Keratinocyte (primary cell): ENCODE measurements around the gene NUMB. TPM values are rescaled to one million over a fixed set of nuclear protein-coding genes. Genes with fewer than 3 reads are reported as not detected.

Source experiments
- DNase-seq: peaks from one replicate; pipeline ENCODE4 v3.0.0-alpha.2; 2011; ENCODE audit warnings: low read depth, missing footprints, low spot score
- FAIRE-seq: peaks from 2 replicates; lab custom pipeline; 2011; peaks lifted over from hg19 to GRCh38; lab: Jason Lieb, UNC
- H2AFZ ChIP-seq: 2 replicates; pipeline ENCODE4 v1.6.0; 2012; ENCODE audit warnings: low read length, control low read depth, inconsistent platforms; ENCODE audit not compliant: control insufficient read depth
- H3K27ac ChIP-seq: 2 replicates; pipeline ENCODE4 v1.5.1; 2011; ENCODE audit warnings: low read length; ENCODE audit not compliant: control insufficient read depth, insufficient read depth
- H3K27me3 ChIP-seq: 3 replicates; pipeline ENCODE4 v1.6.0; 2011; ENCODE audit warnings: low read length; ENCODE audit not compliant: control insufficient read depth, insufficient read depth; ENCODE audit errors: extremely low read depth
- H3K36me3 ChIP-seq, 2 experiments: 2 replicates in 1 of 2; 3 replicates in 1 of 2; pipeline ENCODE4 v1.5.1; 2011; ENCODE audit warnings: low read length in 2 of 2, mild to moderate bottlenecking in 1 of 2; ENCODE audit not compliant: control insufficient read depth in 2 of 2, insufficient read depth in 2 of 2; ENCODE audit errors: extremely low read depth in 1 of 2
- H3K4me1 ChIP-seq: 3 replicates; pipeline ENCODE4 v1.5.1; 2011; ENCODE audit warnings: low read length; ENCODE audit not compliant: control insufficient read depth, insufficient read depth; ENCODE audit errors: extremely low read depth
- H3K4me2 ChIP-seq: 3 replicates; pipeline ENCODE4 v1.6.0; 2011; ENCODE audit warnings: low read depth, low read length; ENCODE audit not compliant: control insufficient read depth, insufficient read depth; ENCODE audit errors: extremely low read depth
- H3K4me3 ChIP-seq, 3 experiments: fragments of 200-600 bp in 1 of 3; sonication (generic) in 1 of 3; 2 replicates in 2 of 3; 3 replicates in 1 of 3; pipeline ENCODE4 v1.5.1; 2011 to 2016; ENCODE audit warnings: low read length in 3 of 3, mild to moderate bottlenecking in 3 of 3, control low read depth in 2 of 3, inconsistent platforms in 1 of 3, low read depth in 1 of 3, mixed read lengths in 1 of 3, mixed run types in 1 of 3, moderate library complexity in 1 of 3; ENCODE audit not compliant: control insufficient read depth in 2 of 3, insufficient read depth in 2 of 3; ENCODE audit errors: extremely low read depth in 1 of 3
- H3K79me2 ChIP-seq: 2 replicates; pipeline ENCODE4 v1.6.0; 2012; ENCODE audit warnings: low read length; ENCODE audit not compliant: control insufficient read depth, insufficient read depth
- H3K9ac ChIP-seq: 3 replicates; pipeline ENCODE4 v1.6.0; 2011; ENCODE audit warnings: low read length; ENCODE audit not compliant: control insufficient read depth, insufficient read depth; ENCODE audit errors: extremely low read depth
- H3K9me1 ChIP-seq: 3 replicates; pipeline ENCODE4 v1.6.0; 2011; ENCODE audit warnings: low read length; ENCODE audit not compliant: control insufficient read depth, insufficient read depth; ENCODE audit errors: extremely low read depth
- H3K9me3 ChIP-seq: 2 replicates; pipeline ENCODE4 v1.5.1; 2012; ENCODE audit warnings: low read depth, low read length; ENCODE audit not compliant: control insufficient read depth
- H4K20me1 ChIP-seq: 3 replicates; pipeline ENCODE4 v1.6.0; 2011; ENCODE audit warnings: low read length; ENCODE audit not compliant: control insufficient read depth, insufficient read depth; ENCODE audit errors: extremely low read depth
- CTCF ChIP-seq, 3 experiments: IDR thresholded peaks in 1 of 3; conservative IDR thresholded peaks in 1 of 3; optimal IDR thresholded peaks in 1 of 3; 2 replicates in 2 of 3; 3 replicates in 1 of 3; pipeline versions ENCODE3 to v1.5.1; 2011; ENCODE audit warnings: low read length in 3 of 3, mild to moderate bottlenecking in 3 of 3, moderate library complexity in 2 of 3, control low read depth in 1 of 3, inconsistent platforms in 1 of 3; ENCODE audit not compliant: insufficient read depth in 2 of 3; ENCODE audit errors: extremely low read depth in 1 of 3
- EZH2 ChIP-seq: IDR thresholded peaks from one replicate; pipeline ENCODE4 v1.6.1; 2012; ENCODE audit warnings: inconsistent platforms, mild to moderate bottlenecking, low read length, moderate library complexity
- dilution Hi-C: fragments of 300-500 bp; cut with MboI; formaldehyde crosslinking; loops from one replicate; pipeline ENCODE4 v1.7.0; 2020; ENCODE audit warnings: low sequenced_read_pairs; ENCODE audit not compliant: extremely low pct_ligation_motif_present
- polyA plus RNA-seq, 5 experiments: library from polyadenylated mRNA; depleted of rRNA in 3 of 5; stranded (reverse) in 3 of 5; stranded (forward) in 1 of 5; unstranded in 1 of 5; fragments of >200 nt; gene quantifications; 1 replicate in 1 of 5; 2 replicates in 3 of 5; 3 replicates in 1 of 5; pipeline versions ENCODE4 v1.2.1 to v1.2.3, GENCODE V29; 2011 to 2012; ENCODE audit warnings: missing spikeins in 2 of 5, low read depth in 1 of 5, low replicate concordance in 1 of 5

NUMB gene
- polyA plus RNA-seq, 1 donor (not counting 4 experiments of a cell fraction or from before 2014, with no cell fraction given), result 110 TPM

GRCh38 chr14:73273799-73274198 lies 184.5 kb downstream of the NUMB start:
- Histone ChIP-seq H3K4me2 (no peak overlapping the region), H3K9ac (no peak overlapping the region), H3K79me2 (no peaks in the 10 kb centered on the region), H3K9me1 (no peaks in the 10 kb centered on the region), H2AFZ (no peak overlapping the region), H3K4me3 (no peak overlapping the region), H3K9me3 (no peaks in the 10 kb centered on the region), H3K27ac (no peak overlapping the region), H3K27me3 (no peaks in the 10 kb centered on the region), H4K20me1 (no peaks in the 10 kb centered on the region), H3K4me1 (no peaks in the 10 kb centered on the region), H3K36me3 (peaks cover 15 to 29% of the 10 kb centered on the region in 2 experiments)
- dilution Hi-C loops, result no loop called here
- FAIRE-seq (no peak), DNase-seq (no peak)
- TF ChIP-seq CTCF (optimal IDR thresholded peaks at IDR 0.05 in 1 of 3, IDR thresholded peaks at IDR 0.05 in 1 of 3, conservative IDR thresholded peaks at IDR 0.05 in 1 of 3; ENCODE audit: extremely low read depth in 1 of 3, insufficient read depth in 2 of 3, low read length in 3 of 3), result no peak
- no peak for TF ChIP-seq EZH2

GRCh38 chr14:73272393-73272792 lies 186.0 kb downstream of the NUMB start:
- Histone ChIP-seq H3K36me3 (peaks cover 15 to 29% of the 10 kb centered on the region in 2 experiments), H3K9me1 (no peaks in the 10 kb centered on the region), H4K20me1 (no peaks in the 10 kb centered on the region), H3K4me2 (no peak overlapping the region), H3K79me2 (no peaks in the 10 kb centered on the region), H3K4me1 (no peaks in the 10 kb centered on the region), H3K9ac (no peak overlapping the region), H3K27me3 (no peaks in the 10 kb centered on the region), H3K4me3 (no peak overlapping the region), H3K9me3 (no peaks in the 10 kb centered on the region), H2AFZ (no peak overlapping the region), H3K27ac (no peak overlapping the region)
- DNase-seq, result no peak
- no peak for TF ChIP-seq EZH2
- no peak for TF ChIP-seq CTCF (optimal IDR thresholded peaks at IDR 0.05 in 1 of 3, IDR thresholded peaks at IDR 0.05 in 1 of 3, conservative IDR thresholded peaks at IDR 0.05 in 1 of 3; ENCODE audit: extremely low read depth in 1 of 3, insufficient read depth in 2 of 3, low read length in 3 of 3)
- FAIRE-seq, result no peak
- dilution Hi-C loops, result no loop called here
